ENCODE data around the gene SMIM33. TPM values are rescaled to one million over a fixed set of nuclear protein-coding genes. Genes with fewer than 3 reads are reported as not detected.

The SMIM33 gene
- not detected in 2 replicates for polyA plus RNA-seq
- not detected in 2 replicates for polyA minus RNA-seq

GRCh38 chr5:139470821-139471300 lies at the start of gene SMIM33:
SMIM33 (plus strand) TSS chr5:139471004; CDS start chr5:139471122, 118 bp downstream.
- Histone ChIP-seq H3F3A (ENCODE audit: insufficient read depth, low read length, poor library complexity, severe bottlenecking) (no peaks in the 10 kb centered on the region), H3K9ac (ENCODE audit: low read length) (no peak within 1 kb of the TSS), H3K79me2 (replicated peaks; ENCODE audit: insufficient read depth, low read length) (no peaks in the 10 kb centered on the region), H4K20me1 (ENCODE audit: insufficient read depth) (no peaks in the 10 kb centered on the region), H2AFZ (ENCODE audit: low read depth, low read length) (no peak within 1 kb of the TSS), H3K9me2 (ENCODE audit: insufficient read depth, low read length) (no peaks in the 10 kb centered on the region), H3K36me3 (ENCODE audit: insufficient read depth, low read length) (no peaks in the 10 kb centered on the region), H3K4me2 (ENCODE audit: low read length) (no peak within 1 kb of the TSS), H3K9me3 (ENCODE audit: low read length) (no peaks in the 10 kb centered on the region), H3K4me3 (ENCODE audit: low read length) (no peak within 1 kb of the TSS), H3K27me3 (ENCODE audit: insufficient read depth, low read depth, low read length) (no peaks in the 10 kb centered on the region), H3K27ac (ENCODE audit: low read length) (no peak within 1 kb of the TSS)
- TF ChIP-seq EP300 (conservative IDR thresholded peaks at IDR 0.05; ENCODE audit: poor library complexity, severe bottlenecking) (no peak), TAF1 (IDR thresholded peaks at IDR 0.05; ENCODE audit: low read depth) (no peak), RAD21 (conservative IDR thresholded peaks at IDR 0.05) (no peak), EZH2 (IDR thresholded peaks at IDR 0.05; ENCODE audit: borderline replicate concordance, insufficient read depth, low read length, poor library complexity, severe bottlenecking) (no peak), MXI1 (conservative IDR thresholded peaks at IDR 0.05; ENCODE audit: poor library complexity, severe bottlenecking) (no peak), POLR2AphosphoS5 (IDR thresholded peaks at IDR 0.05) (no peak), SMC3 (conservative IDR thresholded peaks at IDR 0.05; ENCODE audit: poor library complexity) (no peak)
- TF ChIP-seq, protein P1, sequence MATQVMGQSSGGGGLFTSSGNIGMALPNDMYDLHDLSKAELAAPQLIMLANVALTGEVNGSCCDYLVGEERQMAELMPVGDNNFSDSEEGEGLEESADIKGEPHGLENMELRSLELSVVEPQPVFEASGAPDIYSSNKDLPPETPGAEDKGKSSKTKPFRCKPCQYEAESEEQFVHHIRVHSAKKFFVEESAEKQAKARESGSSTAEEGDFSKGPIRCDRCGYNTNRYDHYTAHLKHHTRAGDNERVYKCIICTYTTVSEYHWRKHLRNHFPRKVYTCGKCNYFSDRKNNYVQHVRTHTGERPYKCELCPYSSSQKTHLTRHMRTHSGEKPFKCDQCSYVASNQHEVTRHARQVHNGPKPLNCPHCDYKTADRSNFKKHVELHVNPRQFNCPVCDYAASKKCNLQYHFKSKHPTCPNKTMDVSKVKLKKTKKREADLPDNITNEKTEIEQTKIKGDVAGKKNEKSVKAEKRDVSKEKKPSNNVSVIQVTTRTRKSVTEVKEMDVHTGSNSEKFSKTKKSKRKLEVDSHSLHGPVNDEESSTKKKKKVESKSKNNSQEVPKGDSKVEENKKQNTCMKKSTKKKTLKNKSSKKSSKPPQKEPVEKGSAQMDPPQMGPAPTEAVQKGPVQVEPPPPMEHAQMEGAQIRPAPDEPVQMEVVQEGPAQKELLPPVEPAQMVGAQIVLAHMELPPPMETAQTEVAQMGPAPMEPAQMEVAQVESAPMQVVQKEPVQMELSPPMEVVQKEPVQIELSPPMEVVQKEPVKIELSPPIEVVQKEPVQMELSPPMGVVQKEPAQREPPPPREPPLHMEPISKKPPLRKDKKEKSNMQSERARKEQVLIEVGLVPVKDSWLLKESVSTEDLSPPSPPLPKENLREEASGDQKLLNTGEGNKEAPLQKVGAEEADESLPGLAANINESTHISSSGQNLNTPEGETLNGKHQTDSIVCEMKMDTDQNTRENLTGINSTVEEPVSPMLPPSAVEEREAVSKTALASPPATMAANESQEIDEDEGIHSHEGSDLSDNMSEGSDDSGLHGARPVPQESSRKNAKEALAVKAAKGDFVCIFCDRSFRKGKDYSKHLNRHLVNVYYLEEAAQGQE (IDR thresholded peaks at IDR 0.05; ENCODE audit: borderline replicate concordance) = no peak
- TF ChIP-seq, protein P2, sequence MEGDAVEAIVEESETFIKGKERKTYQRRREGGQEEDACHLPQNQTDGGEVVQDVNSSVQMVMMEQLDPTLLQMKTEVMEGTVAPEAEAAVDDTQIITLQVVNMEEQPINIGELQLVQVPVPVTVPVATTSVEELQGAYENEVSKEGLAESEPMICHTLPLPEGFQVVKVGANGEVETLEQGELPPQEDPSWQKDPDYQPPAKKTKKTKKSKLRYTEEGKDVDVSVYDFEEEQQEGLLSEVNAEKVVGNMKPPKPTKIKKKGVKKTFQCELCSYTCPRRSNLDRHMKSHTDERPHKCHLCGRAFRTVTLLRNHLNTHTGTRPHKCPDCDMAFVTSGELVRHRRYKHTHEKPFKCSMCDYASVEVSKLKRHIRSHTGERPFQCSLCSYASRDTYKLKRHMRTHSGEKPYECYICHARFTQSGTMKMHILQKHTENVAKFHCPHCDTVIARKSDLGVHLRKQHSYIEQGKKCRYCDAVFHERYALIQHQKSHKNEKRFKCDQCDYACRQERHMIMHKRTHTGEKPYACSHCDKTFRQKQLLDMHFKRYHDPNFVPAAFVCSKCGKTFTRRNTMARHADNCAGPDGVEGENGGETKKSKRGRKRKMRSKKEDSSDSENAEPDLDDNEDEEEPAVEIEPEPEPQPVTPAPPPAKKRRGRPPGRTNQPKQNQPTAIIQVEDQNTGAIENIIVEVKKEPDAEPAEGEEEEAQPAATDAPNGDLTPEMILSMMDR (IDR thresholded peaks at IDR 0.05; ENCODE audit: poor library complexity, severe bottlenecking) = no peak

GRCh38 chr5:139422307-139422893 lies 48.4 kb upstream of the SMIM33 start:
- Histone ChIP-seq H3K9ac (ENCODE audit: low read length) (no peak overlapping the region), H3K27ac (ENCODE audit: low read length) (peak overlapping the region; percentile 36), H3K9me3 (ENCODE audit: low read length) (no peaks in the 10 kb centered on the region), H3K79me2 (replicated peaks; ENCODE audit: insufficient read depth, low read length) (no peaks in the 10 kb centered on the region), H3K36me3 (ENCODE audit: insufficient read depth, low read length) (no peaks in the 10 kb centered on the region), H4K20me1 (ENCODE audit: insufficient read depth) (no peaks in the 10 kb centered on the region), H3K9me2 (ENCODE audit: insufficient read depth, low read length) (no peaks in the 10 kb centered on the region), H2AFZ (ENCODE audit: low read depth, low read length) (no peak overlapping the region), H3K4me3 (ENCODE audit: low read length) (no peak overlapping the region), H3F3A (ENCODE audit: insufficient read depth, low read length, poor library complexity, severe bottlenecking) (no peaks in the 10 kb centered on the region), H3K27me3 (ENCODE audit: insufficient read depth, low read depth, low read length) (no peaks in the 10 kb centered on the region), H3K4me2 (ENCODE audit: low read length) (no peak overlapping the region)
- TF ChIP-seq, protein P1 (IDR thresholded peaks at IDR 0.05; ENCODE audit: borderline replicate concordance) = no peak
- TF ChIP-seq TAF1 (IDR thresholded peaks at IDR 0.05; ENCODE audit: low read depth) = no peak
- TF ChIP-seq RAD21 (conservative IDR thresholded peaks at IDR 0.05) = peak; percentile 96
- peak; percentile 92 for TF ChIP-seq SMC3 (conservative IDR thresholded peaks at IDR 0.05; ENCODE audit: poor library complexity)
- TF ChIP-seq EP300 (conservative IDR thresholded peaks at IDR 0.05; ENCODE audit: poor library complexity, severe bottlenecking) = no peak
- TF ChIP-seq, protein P2 (IDR thresholded peaks at IDR 0.05; ENCODE audit: poor library complexity, severe bottlenecking) = peak; percentile 94
- no peak for TF ChIP-seq MXI1 (conservative IDR thresholded peaks at IDR 0.05; ENCODE audit: poor library complexity, severe bottlenecking)
- no peak for TF ChIP-seq POLR2AphosphoS5 (IDR thresholded peaks at IDR 0.05)
- no peak for TF ChIP-seq EZH2 (IDR thresholded peaks at IDR 0.05; ENCODE audit: borderline replicate concordance, insufficient read depth, low read length, poor library complexity, severe bottlenecking)
